IMR-90 (cell line): ENCODE results near the gene MAPKAP1.

ENCODE experiments used
- CEBPB ChIP-seq: IDR thresholded peaks from 2 replicates; pipeline ENCODE4 v1.6.1; 2012; ENCODE audit warnings: low read depth, low read length, improper control_type of control experiment
- CTCF ChIP-seq: conservative IDR thresholded peaks from 2 replicates; pipeline ENCODE4 v1.5.1; 2012; ENCODE audit warnings: mild to moderate bottlenecking, low read depth, low read length, improper control_type of control experiment
- MAFK ChIP-seq: IDR thresholded peaks from 2 replicates; pipeline ENCODE4 v1.6.1; 2012; ENCODE audit warnings: low read depth, low read length, improper control_type of control experiment
- MXI1 ChIP-seq: IDR thresholded peaks from 2 replicates; pipeline ENCODE4 v1.6.1; 2012; ENCODE audit warnings: low read depth, mild to moderate bottlenecking, low read length, moderate library complexity, borderline replicate concordance
- POLR2A ChIP-seq: IDR thresholded peaks from 2 replicates; pipeline ENCODE4 v1.6.1; 2012; ENCODE audit warnings: mild to moderate bottlenecking, low read depth, low read length
- RAD21 ChIP-seq: IDR thresholded peaks from 2 replicates; pipeline ENCODE4 v1.6.1; 2012; ENCODE audit warnings: low read length, improper control_type of control experiment
- RCOR1 ChIP-seq: IDR thresholded peaks from 2 replicates; pipeline ENCODE4 v1.6.1; 2012; ENCODE audit warnings: mild to moderate bottlenecking, low read length, improper control_type of control experiment; ENCODE audit not compliant: insufficient replicate concordance
- RFX5 ChIP-seq: IDR thresholded peaks from 2 replicates; pipeline ENCODE4 v1.8.0; 2012; ENCODE audit warnings: low read depth, mild to moderate bottlenecking, low read length, moderate library complexity

GRCh38 chr9:125748446-125749099 is 41.6 kb upstream of the MAPKAP1 start:
- TF ChIP-seq CTCF (no peak), POLR2A (no peak), MAFK (no peak), RFX5 (no peak), RCOR1 (no peak), CEBPB (no peak), MXI1 (0 out of 2 replicates have a peak, but pooled peaks have one; percentile 7), RAD21 (no peak)
